HepG2 (cell line): ENCODE data around the gene PARN. TPM values are rescaled to one million over a fixed set of nuclear protein-coding genes. Genes with fewer than 3 reads are reported as not detected.

Experiments
- CBX2 ChIP-seq, 2 experiments: fragments of 200-600 bp in 1 of 2; sonication (generic); formaldehyde crosslinking in 1 of 2; IDR thresholded peaks; 2 replicates each; pipeline versions ENCODE4 v1.7.0 to v1.8.1; 2018 to 2022; ENCODE audit warnings: low read depth in 2 of 2, low read length in 1 of 2, mild to moderate bottlenecking in 1 of 2, missing genetic modification reagents in 1 of 2
- ELF1 ChIP-seq: sonication (generic); formaldehyde crosslinking; IDR thresholded peaks from 2 replicates; pipeline ENCODE4 v1.4.0; 2020; ENCODE audit warnings: missing genetic modification reagents
- FOXC1 ChIP-seq: sonication (generic); formaldehyde crosslinking; IDR thresholded peaks from 2 replicates; pipeline ENCODE4 v1.8.0; 2022; ENCODE audit warnings: mild to moderate bottlenecking, missing genetic modification reagents, borderline replicate concordance
- HMG20B ChIP-seq: conservative IDR thresholded peaks from 2 replicates; pipeline ENCODE4 v1.6.1; 2016; ENCODE audit warnings: missing genetic modification reagents, missing compliant biosample characterization
- HOXA7 ChIP-seq: sonication (generic); formaldehyde crosslinking; IDR thresholded peaks from 2 replicates; pipeline ENCODE4 v1.8.1; 2022; ENCODE audit warnings: mild to moderate bottlenecking, missing genetic modification reagents, moderate library complexity
- IKZF4 ChIP-seq: sonication (generic); formaldehyde crosslinking; IDR thresholded peaks from 2 replicates; pipeline ENCODE4 v1.5.1; 2020; ENCODE audit warnings: borderline replicate concordance, mild to moderate bottlenecking, low read depth, missing genetic modification reagents; ENCODE audit errors: not compliant biosample characterization
- JDP2 ChIP-seq: sonication (generic); formaldehyde crosslinking; IDR thresholded peaks from 2 replicates; pipeline ENCODE4 v1.8.1; 2022; ENCODE audit warnings: missing genetic modification reagents, borderline replicate concordance
- KAT7 ChIP-seq: IDR thresholded peaks from 2 replicates; pipeline ENCODE4 v1.6.1; 2018; ENCODE audit warnings: borderline replicate concordance, missing compliant biosample characterization
- KDM2A ChIP-seq: sonication (generic); formaldehyde crosslinking; IDR thresholded peaks from 2 replicates; pipeline ENCODE4 v1.4.0; 2020; ENCODE audit warnings: low read depth, missing genetic modification reagents, borderline replicate concordance
- MEF2D ChIP-seq: sonication (generic); formaldehyde crosslinking; IDR thresholded peaks from 2 replicates; pipeline ENCODE4 v1.5.1; 2020; ENCODE audit warnings: mild to moderate bottlenecking, missing genetic modification reagents
- SRSF1 ChIP-seq: fragments of 200-400 bp; formaldehyde crosslinking; optimal IDR thresholded peaks from 2 replicates; pipeline ENCODE3; 2017; ENCODE audit warnings: mild to moderate bottlenecking, low read depth, low read length, moderate library complexity
- TCF7L2 ChIP-seq: IDR thresholded peaks from 2 replicates; pipeline ENCODE4 v1.6.1; 2011; ENCODE audit warnings: mild to moderate bottlenecking, low read depth, low read length, moderate library complexity
- ZNF251 ChIP-seq: sonication (generic); formaldehyde crosslinking; IDR thresholded peaks from 2 replicates; pipeline ENCODE4 v1.9.0; 2021; ENCODE audit warnings: mild to moderate bottlenecking, missing genetic modification reagents
- ZNF33B ChIP-seq: sonication (generic); formaldehyde crosslinking; IDR thresholded peaks from 2 replicates; pipeline ENCODE4 v1.5.1; 2020; ENCODE audit warnings: mild to moderate bottlenecking, missing genetic modification reagents
- ZNF367 ChIP-seq: sonication (generic); formaldehyde crosslinking; IDR thresholded peaks from 2 replicates; pipeline ENCODE4 v1.4.0; 2020; ENCODE audit warnings: missing genetic modification reagents, borderline replicate concordance
- ZNF44 ChIP-seq: sonication (generic); formaldehyde crosslinking; IDR thresholded peaks from 2 replicates; pipeline ENCODE4 v1.5.1; 2020; ENCODE audit warnings: mild to moderate bottlenecking, missing genetic modification reagents
- ZNF484 ChIP-seq: sonication (generic); formaldehyde crosslinking; IDR thresholded peaks from 2 replicates; pipeline ENCODE4 v1.5.1; 2020; ENCODE audit warnings: mild to moderate bottlenecking, low read depth, missing genetic modification reagents, borderline replicate concordance
- ZNF564 ChIP-seq: sonication (generic); formaldehyde crosslinking; IDR thresholded peaks from 2 replicates; pipeline ENCODE4 v1.8.1; 2023; ENCODE audit warnings: mild to moderate bottlenecking, missing genetic modification reagents
- ZSCAN30 ChIP-seq: sonication (generic); formaldehyde crosslinking; IDR thresholded peaks from 2 replicates; pipeline ENCODE4 v1.5.0; 2020; ENCODE audit warnings: mild to moderate bottlenecking, missing genetic modification reagents
- polyA plus RNA-seq, 8 experiments: library from polyadenylated mRNA; depleted of rRNA in 3 of 8; stranded (reverse) in 7 of 8; unstranded in 1 of 8; fragments of >200 nt; fragmentation: Illumina TruSeq in 4 of 8; extraction: Trizol in 4 of 8; gene quantifications; 2 replicates each; pipeline versions ENCODE4 v1.2.1 to v1.2.3, GENCODE V29; 2011 to 2016; ENCODE audit warnings: low read depth in 4 of 8, missing spikeins in 1 of 8, mixed read lengths in 1 of 8; ENCODE audit not compliant: insufficient read depth in 1 of 8
- total RNA-seq, 5 experiments: library from RNA; depleted of rRNA; stranded (reverse); fragments of >200 nt; fragmentation: Illumina TruSeq; extraction: Trizol; gene quantifications; 2 replicates each; pipeline ENCODE4 v1.2.3, GENCODE V29; 2016; ENCODE audit warnings: low read depth in 1 of 5
- TF ChIP-seq, protein P1 (sequence below): sonication (generic); formaldehyde crosslinking; IDR thresholded peaks from 2 replicates; pipeline ENCODE4 v1.8.1; 2023; ENCODE audit warnings: mild to moderate bottlenecking, missing genetic modification reagents, borderline replicate concordance
- TF ChIP-seq, protein P2 (sequence below): fragments of 450-650 bp; IDR thresholded peaks from 2 replicates; pipeline ENCODE4 v1.6.1; 2016
- TF ChIP-seq, protein P3 (sequence below): sonication (generic); formaldehyde crosslinking; IDR thresholded peaks from 2 replicates; pipeline ENCODE4 v1.8.1; 2023; ENCODE audit warnings: mild to moderate bottlenecking, missing genetic modification reagents
- TF ChIP-seq, protein P4 (sequence below): sonication (generic); formaldehyde crosslinking; IDR thresholded peaks from 2 replicates; pipeline ENCODE4 v1.5.0; 2020; ENCODE audit warnings: mild to moderate bottlenecking, missing genetic modification reagents

The PARN gene
- total and polyA plus RNA-seq, 2 of the 13 experiments (the other 11 are each of a cell fraction or from before 2014, with no cell fraction given): 13.3 to 47.6 TPM

DNA sequence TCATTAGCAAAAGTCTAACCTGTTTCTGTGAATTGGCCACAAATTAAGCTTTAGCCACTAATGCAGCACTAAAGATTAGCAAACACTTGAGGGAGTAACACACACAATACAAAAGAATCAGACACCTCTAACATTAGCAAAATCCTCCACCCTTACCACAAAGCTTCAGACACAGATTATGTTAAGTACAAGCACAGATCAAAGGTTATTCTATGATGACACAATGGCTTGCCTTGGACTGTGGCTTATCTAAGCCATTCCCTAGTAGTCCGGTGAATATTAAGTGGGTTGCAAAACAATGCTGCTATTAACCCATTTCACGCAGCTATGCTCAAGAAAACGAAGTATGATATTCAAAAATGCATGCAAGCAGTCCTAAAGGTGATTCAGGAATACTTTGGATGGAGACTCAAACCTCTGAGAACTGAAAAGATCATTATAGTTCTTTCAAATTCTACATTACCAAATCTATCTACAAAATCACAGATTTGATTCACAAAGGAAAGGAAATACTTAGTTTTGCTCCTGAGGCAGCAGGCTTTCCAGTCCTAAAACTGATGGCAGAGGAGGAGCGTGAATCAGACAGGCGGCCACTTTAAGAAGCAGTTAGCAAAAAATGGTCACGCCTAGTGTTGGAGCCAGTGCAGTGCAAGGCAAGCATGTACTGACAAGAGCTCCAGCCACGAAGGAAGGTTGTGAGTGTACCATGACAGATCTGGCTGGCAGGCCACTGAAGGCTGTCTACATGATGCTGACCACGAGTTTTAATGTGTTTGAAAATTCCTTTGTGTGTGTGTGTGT lies 67.2 kb downstream of the PARN start (continued):
- TF ChIP-seq, protein P1, sequence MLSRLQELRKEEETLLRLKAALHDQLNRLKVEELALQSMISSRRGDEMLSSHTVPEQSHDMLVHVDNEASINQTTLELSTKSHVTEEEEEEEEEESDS (CRISPR knock-in tag): no peak
- no peak for TF ChIP-seq ZNF367 (CRISPR knock-in tag)
- TF ChIP-seq, protein P2, sequence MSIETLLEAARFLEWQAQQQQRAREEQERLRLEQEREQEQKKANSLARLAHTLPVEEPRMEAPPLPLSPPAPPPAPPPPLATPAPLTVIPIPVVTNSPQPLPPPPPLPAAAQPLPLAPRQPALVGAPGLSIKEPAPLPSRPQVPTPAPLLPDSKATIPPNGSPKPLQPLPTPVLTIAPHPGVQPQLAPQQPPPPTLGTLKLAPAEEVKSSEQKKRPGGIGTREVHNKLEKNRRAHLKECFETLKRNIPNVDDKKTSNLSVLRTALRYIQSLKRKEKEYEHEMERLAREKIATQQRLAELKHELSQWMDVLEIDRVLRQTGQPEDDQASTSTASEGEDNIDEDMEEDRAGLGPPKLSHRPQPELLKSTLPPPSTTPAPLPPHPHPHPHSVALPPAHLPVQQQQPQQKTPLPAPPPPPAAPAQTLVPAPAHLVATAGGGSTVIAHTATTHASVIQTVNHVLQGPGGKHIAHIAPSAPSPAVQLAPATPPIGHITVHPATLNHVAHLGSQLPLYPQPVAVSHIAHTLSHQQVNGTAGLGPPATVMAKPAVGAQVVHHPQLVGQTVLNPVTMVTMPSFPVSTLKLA: peak; percentile 29; the same call in 1 of the 2 replicates
- peak; percentile 90 for TF ChIP-seq HMG20B (CRISPR knock-in tag)
- no peak for TF ChIP-seq ELF1 (CRISPR knock-in tag)
- TF ChIP-seq, protein P3, sequence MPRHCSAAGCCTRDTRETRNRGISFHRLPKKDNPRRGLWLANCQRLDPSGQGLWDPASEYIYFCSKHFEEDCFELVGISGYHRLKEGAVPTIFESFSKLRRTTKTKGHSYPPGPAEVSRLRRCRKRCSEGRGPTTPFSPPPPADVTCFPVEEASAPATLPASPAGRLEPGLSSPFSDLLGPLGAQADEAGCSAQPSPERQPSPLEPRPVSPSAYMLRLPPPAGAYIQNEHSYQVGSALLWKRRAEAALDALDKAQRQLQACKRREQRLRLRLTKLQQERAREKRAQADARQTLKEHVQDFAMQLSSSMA (CRISPR knock-in tag): no peak
- no peak for TF ChIP-seq JDP2 (CRISPR knock-in tag)
- TF ChIP-seq MEF2D (CRISPR knock-in tag): no peak
- TF ChIP-seq ZNF44 (CRISPR knock-in tag): peak; percentile 71
- TF ChIP-seq ZNF564 (CRISPR knock-in tag): peak; percentile 74; the same call in 1 of the 2 replicates
- TF ChIP-seq KDM2A (CRISPR knock-in tag): no peak
- TF ChIP-seq FOXC1 (CRISPR knock-in tag): no peak
- no peak for TF ChIP-seq KAT7 (CRISPR knock-in tag)
- no peak for TF ChIP-seq ZSCAN30
- no peak for TF ChIP-seq ZNF484 (CRISPR knock-in tag)
- no peak for TF ChIP-seq HOXA7 (CRISPR knock-in tag)
- no peak for TF ChIP-seq ZNF251
- no peak for TF ChIP-seq SRSF1
- no peak for TF ChIP-seq ZNF33B
- TF ChIP-seq CBX2 (IDR thresholded peaks at IDR 0.05; ENCODE audit: low read depth, low read length): no peak
- TF ChIP-seq CBX2 (CRISPR knock-in tag; IDR thresholded peaks at IDR 0.05; ENCODE audit: low read depth): no peak
- no peak for TF ChIP-seq TCF7L2
- TF ChIP-seq IKZF4 (CRISPR knock-in tag): no peak
- TF ChIP-seq, protein P4, sequence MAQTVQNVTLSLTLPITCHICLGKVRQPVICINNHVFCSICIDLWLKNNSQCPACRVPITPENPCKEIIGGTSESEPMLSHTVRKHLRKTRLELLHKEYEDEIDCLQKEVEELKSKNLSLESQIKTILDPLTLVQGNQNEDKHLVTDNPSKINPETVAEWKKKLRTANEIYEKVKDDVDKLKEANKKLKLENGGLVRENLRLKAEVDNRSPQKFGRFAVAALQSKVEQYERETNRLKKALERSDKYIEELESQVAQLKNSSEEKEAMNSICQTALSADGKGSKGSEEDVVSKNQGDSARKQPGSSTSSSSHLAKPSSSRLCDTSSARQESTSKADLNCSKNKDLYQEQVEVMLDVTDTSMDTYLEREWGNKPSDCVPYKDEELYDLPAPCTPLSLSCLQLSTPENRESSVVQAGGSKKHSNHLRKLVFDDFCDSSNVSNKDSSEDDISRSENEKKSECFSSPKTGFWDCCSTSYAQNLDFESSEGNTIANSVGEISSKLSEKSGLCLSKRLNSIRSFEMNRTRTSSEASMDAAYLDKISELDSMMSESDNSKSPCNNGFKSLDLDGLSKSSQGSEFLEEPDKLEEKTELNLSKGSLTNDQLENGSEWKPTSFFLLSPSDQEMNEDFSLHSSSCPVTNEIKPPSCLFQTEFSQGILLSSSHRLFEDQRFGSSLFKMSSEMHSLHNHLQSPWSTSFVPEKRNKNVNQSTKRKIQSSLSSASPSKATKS (CRISPR knock-in tag): no peak; the same call in 1 of the 2 replicates
